ENCODE results near the gene KDM3A.

KDM3A gene

GRCh38 chr2:86466306-86466705, 25.1 kb downstream of the KDM3A start:
- POLR2A ChIA-PET = interaction anchor here (1.3 kb wide), 1 partner anchor 25 kb away, joined by 5 read pairs; the partner anchor contains the start of gene KDM3A
- CTCF ChIA-PET = no interaction called here
- Histone ChIP-seq H3K9me3 (ENCODE audit: control insufficient read depth, insufficient read depth, low read depth, low read length) (no peaks in the 10 kb centered on the region), H3K27ac (ENCODE audit: extremely low read depth, low read depth, low read length) (no peak overlapping the region), H3K36me3 (ENCODE audit: control insufficient read depth in 2 of 2, insufficient read depth in 1 of 2, low read length in 2 of 2) (peaks cover 51 to 94% of the 10 kb centered on the region in 2 experiments), H3K4me3 (ENCODE audit: low read depth, low read length) (no peak overlapping the region), H3K4me1 (ENCODE audit: control insufficient read depth, insufficient read depth, low read length) (no peaks in the 10 kb centered on the region)
- TF ChIP-seq PRDM4 (tag by site-specific recombination; IDR thresholded peaks at IDR 0.05) (no peak), ZNF449 (tag by site-specific recombination; IDR thresholded peaks at IDR 0.05) (no peak), ZNF174 (tag by site-specific recombination; IDR thresholded peaks at IDR 0.05) (no peak)

GRCh38 chr2:86468162-86469033, 27.2 kb downstream of the KDM3A start:
- Histone ChIP-seq H3K9me3 (ENCODE audit: control insufficient read depth, insufficient read depth, low read depth, low read length) (no peaks in the 10 kb centered on the region), H3K4me3 (ENCODE audit: low read depth, low read length) (no peak overlapping the region), H3K36me3 (ENCODE audit: control insufficient read depth in 2 of 2, insufficient read depth in 1 of 2, low read length in 2 of 2) (peaks cover 50 to 95% of the 10 kb centered on the region in 2 experiments), H3K4me1 (ENCODE audit: control insufficient read depth, insufficient read depth, low read length) (no peaks in the 10 kb centered on the region), H3K27ac (ENCODE audit: extremely low read depth, low read depth, low read length) (no peak overlapping the region)
- CTCF ChIA-PET = interaction anchor here (0.8 to 1.0 kb wide), 2 partner anchors 19 to 20 kb away, joined by 3 read pairs; no protein-coding TSS in a partner anchor
- no peak for TF ChIP-seq ZSCAN16 (tag by site-specific recombination; IDR thresholded peaks at IDR 0.05)
- TF ChIP-seq REPIN1 (tag by site-specific recombination; IDR thresholded peaks at IDR 0.05; ENCODE audit: low read depth) = no peak
- TF ChIP-seq ZNF555 (tag by site-specific recombination; conservative IDR thresholded peaks at IDR 0.05) = no peak
- TF ChIP-seq OVOL3 (tag by site-specific recombination; IDR thresholded peaks at IDR 0.05) = no peak
- 0 out of 2 replicates have a peak, but pooled peaks have one; percentile 41 for TF ChIP-seq SCRT1 (tag by site-specific recombination; IDR thresholded peaks at IDR 0.05; ENCODE audit: borderline replicate concordance)
- TF ChIP-seq SCRT2 (tag by site-specific recombination; IDR thresholded peaks at IDR 0.05) = peak; percentile 88
- POLR2A ChIA-PET = interaction anchor here (1.3 kb wide), 1 partner anchor 28 kb away, joined by 3 read pairs; the partner anchor contains the start of gene KDM3A

GRCh38 chr2:86470890-86471289, 29.7 kb downstream of the KDM3A start:
- POLR2A ChIA-PET = no interaction called here
- Histone ChIP-seq H3K4me1 (ENCODE audit: control insufficient read depth, insufficient read depth, low read length) (no peaks in the 10 kb centered on the region), H3K4me3 (ENCODE audit: low read depth, low read length) (no peak overlapping the region), H3K27ac (ENCODE audit: extremely low read depth, low read depth, low read length) (no peak overlapping the region), H3K36me3 (ENCODE audit: control insufficient read depth in 2 of 2, insufficient read depth in 1 of 2, low read length in 2 of 2) (peaks cover 45 to 93% of the 10 kb centered on the region in 2 experiments), H3K9me3 (ENCODE audit: control insufficient read depth, insufficient read depth, low read depth, low read length) (no peaks in the 10 kb centered on the region)
- TF ChIP-seq ZNF677 (tag by site-specific recombination; IDR thresholded peaks at IDR 0.05) = no peak
- no peak for TF ChIP-seq ZNF610 (tag by site-specific recombination; IDR thresholded peaks at IDR 0.05; ENCODE audit: borderline replicate concordance)
- TF ChIP-seq GFI1B (tag by site-specific recombination; IDR thresholded peaks at IDR 0.05) = no peak
- no peak for TF ChIP-seq ZNF157 (tag by site-specific recombination; IDR thresholded peaks at IDR 0.05)
- TF ChIP-seq YY2 (tag by site-specific recombination; IDR thresholded peaks at IDR 0.05) = no peak
- no peak for TF ChIP-seq GLIS1 (tag by site-specific recombination; IDR thresholded peaks at IDR 0.05)
- TF ChIP-seq ZXDB (tag by site-specific recombination; IDR thresholded peaks at IDR 0.05) = no peak
- TF ChIP-seq ZNF280C (tag by site-specific recombination; IDR thresholded peaks at IDR 0.05) = no peak
- CTCF ChIA-PET = no interaction called here

Data from HEK293 (cell line).